CD14-positive monocyte (primary cell): ENCODE results near the gene CSGALNACT2. TPM values are rescaled to one million over a fixed set of nuclear protein-coding genes. Genes with fewer than 3 reads are reported as not detected.

ENCODE experiments used
- DNase-seq, 3 donors: peaks; one replicate each; pipeline ENCODE4 v3.0.0-alpha.2; 2011 to 2022
- H2AFZ ChIP-seq: 2 replicates; pipeline ENCODE4 v1.6.0; 2012; ENCODE audit warnings: mild to moderate bottlenecking, low read depth, low read length, inconsistent platforms; ENCODE audit not compliant: insufficient read depth, poor library complexity, severe bottlenecking
- H3K27ac ChIP-seq, 2 donors: 1 replicate in 1 of 2; 2 replicates in 1 of 2; pipeline ENCODE4 v1.5.1; 2012 to 2013; ENCODE audit warnings: low read length in 2 of 2, control low read depth in 1 of 2, inconsistent platforms in 1 of 2, low read depth in 1 of 2, mild to moderate bottlenecking in 1 of 2
- H3K27me3 ChIP-seq, 2 donors: one replicate each; pipeline versions ENCODE4 v1.6.0 to v1.6.1; 2011 to 2013; ENCODE audit warnings: low read length in 2 of 2; ENCODE audit not compliant: control insufficient read depth in 2 of 2, insufficient read depth in 2 of 2
- H3K36me3 ChIP-seq, 2 donors: replicated peaks in 1 of 2; 1 replicate in 1 of 2; 2 replicates in 1 of 2; pipeline versions ENCODE4 v1.5.1 to v1.6.1; 2012 to 2013; ENCODE audit warnings: low read length in 2 of 2, control low read depth in 1 of 2, inconsistent platforms in 1 of 2, mild to moderate bottlenecking in 1 of 2; ENCODE audit not compliant: insufficient read depth in 2 of 2, control insufficient read depth in 1 of 2
- H3K4me1 ChIP-seq, 2 donors: 1 replicate in 1 of 2; 2 replicates in 1 of 2; pipeline versions ENCODE4 v1.5.1 to v1.6.1; 2012 to 2013; ENCODE audit warnings: low read length in 2 of 2, control low read depth in 1 of 2, inconsistent platforms in 1 of 2, mild to moderate bottlenecking in 1 of 2, moderate library complexity in 1 of 2; ENCODE audit not compliant: insufficient read depth in 2 of 2, control insufficient read depth in 1 of 2
- H3K4me2 ChIP-seq: replicated peaks from 2 replicates; pipeline ENCODE3; 2012; ENCODE audit warnings: low read length, moderate library complexity, mild to moderate bottlenecking; ENCODE audit not compliant: poor library complexity, severe bottlenecking; ENCODE audit errors: extremely low read depth
- H3K4me3 ChIP-seq, 3 experiments: fragments of 200-600 bp in 1 of 3; sonication (generic) in 1 of 3; replicated peaks in 1 of 3; 1 replicate in 2 of 3; 2 replicates in 1 of 3; pipeline ENCODE4 v1.5.1; 2011 to 2013; ENCODE audit warnings: low read length in 3 of 3, mild to moderate bottlenecking in 3 of 3, control low read depth in 2 of 3, low read depth in 2 of 3, inconsistent platforms in 1 of 3, moderate library complexity in 1 of 3
- H3K79me2 ChIP-seq: 2 replicates; pipeline ENCODE4 v1.6.0; 2012; ENCODE audit warnings: mild to moderate bottlenecking, control low read depth, inconsistent platforms, low read length, moderate library complexity; ENCODE audit not compliant: insufficient read depth
- H3K9ac ChIP-seq: 2 replicates; pipeline ENCODE4 v1.6.0; 2017; ENCODE audit warnings: low read length, mild to moderate bottlenecking; ENCODE audit not compliant: insufficient read depth, poor library complexity, severe bottlenecking
- H3K9me3 ChIP-seq, 2 donors: replicated peaks in 1 of 2; 1 replicate in 1 of 2; 2 replicates in 1 of 2; pipeline versions ENCODE4 v1.5.1 to v1.6.1; 2012 to 2013; ENCODE audit warnings: low read length in 2 of 2, control low read depth in 1 of 2; ENCODE audit not compliant: control insufficient read depth in 1 of 2, insufficient read depth in 1 of 2
- H4K20me1 ChIP-seq: 2 replicates; pipeline ENCODE4 v1.6.0; 2012; ENCODE audit warnings: mild to moderate bottlenecking, low read length, control low read depth, moderate library complexity; ENCODE audit not compliant: insufficient read depth
- H3K27ac Mint-ChIP-seq, 7 donors: one replicate each; pipeline ENCODE4 v1.8.0; 2020; ENCODE audit warnings: mild to moderate bottlenecking in 7 of 7, mixed read lengths in 7 of 7, moderate library complexity in 6 of 7, inconsistent platforms in 2 of 7
- H3K27me3 Mint-ChIP-seq, 3 donors: one replicate each; pipeline ENCODE4 v1.8.0; 2021 to 2022; ENCODE audit warnings: low read depth in 3 of 3, mild to moderate bottlenecking in 3 of 3, mixed read lengths in 3 of 3, moderate library complexity in 3 of 3, inconsistent platforms in 1 of 3
- H3K36me3 Mint-ChIP-seq, 2 donors: one replicate each; pipeline ENCODE4 v1.8.0; 2020; ENCODE audit warnings: mixed read lengths in 2 of 2, inconsistent platforms in 1 of 2, mild to moderate bottlenecking in 1 of 2
- H3K4me1 Mint-ChIP-seq: one replicate; pipeline ENCODE4 v1.8.0; 2020; ENCODE audit warnings: mild to moderate bottlenecking, mixed read lengths
- H3K4me3 Mint-ChIP-seq, 2 donors: one replicate each; pipeline ENCODE4 v1.8.0; 2020; ENCODE audit warnings: mild to moderate bottlenecking in 2 of 2, mixed read lengths in 2 of 2, moderate library complexity in 1 of 2
- H3K9me3 Mint-ChIP-seq, 7 donors: one replicate each; pipeline ENCODE4 v1.8.0; 2020 to 2022; ENCODE audit warnings: mixed read lengths in 7 of 7, mild to moderate bottlenecking in 6 of 7, moderate library complexity in 6 of 7, inconsistent platforms in 2 of 7
- WGBS: methylation state at CpG from one replicate; pipeline ENCODE4 v1.1.5; 2013; ENCODE audit warnings: missing lambda C conversion rate; ENCODE audit not compliant: insufficient coverage; 5-methylcytosine and 5-hydroxymethylcytosine counted together
- intact Hi-C, 2 donors: fragments of 100-400 bp; cut with micrococcal nuclease; formaldehyde crosslinking; loops; one replicate each; pipeline versions ENCODE4 v1.15.0 to v1.15.1; 2023
- polyA plus RNA-seq, 3 donors: library from polyadenylated mRNA; depleted of rRNA in 1 of 3; unstranded in 2 of 3; stranded (reverse) in 1 of 3; fragments of 300-500 nt in 2 of 3; fragments of >200 nt in 1 of 3; fragmentation: Illumina TruSeq in 2 of 3; gene quantifications; 1 replicate in 2 of 3; 2 replicates in 1 of 3; pipeline ENCODE4 v1.2.3, GENCODE V29; 2012 to 2021
- TF ChIP-seq, protein P1 (sequence below): fragments of 200-600 bp; IDR thresholded peaks from one replicate; pipeline ENCODE4 v1.8.0; 2022; ENCODE audit warnings: antibody characterized with exemption, mild to moderate bottlenecking

Gene CSGALNACT2
- polyA plus RNA-seq, 3 donors, result 43.7 to 80.1 (median 48.2) TPM

DNA sequence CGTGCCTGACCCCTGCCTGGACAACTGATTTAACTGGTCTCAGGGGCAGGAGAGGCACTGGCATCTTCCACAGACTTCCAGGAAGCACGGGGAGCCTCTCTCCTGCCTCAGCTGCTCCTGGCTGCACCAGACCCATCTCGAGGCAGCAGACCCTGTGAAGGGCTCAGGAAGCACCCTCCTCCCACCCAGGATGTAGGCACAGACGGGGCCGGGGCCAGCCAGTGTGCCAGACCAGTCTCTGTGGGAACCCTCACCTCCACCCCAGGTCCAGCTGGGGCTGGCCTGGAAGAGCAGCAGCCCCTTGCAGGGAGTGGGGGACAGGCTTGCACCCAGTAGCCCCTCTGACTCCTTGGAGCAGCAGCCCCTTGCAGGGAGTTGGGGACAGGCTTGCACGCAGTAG lies 72.3 kb downstream of the CSGALNACT2 start:
- H3K4me2 ChIP-seq, result no peak overlapping the region
- H3K79me2 ChIP-seq, result no peaks in the 10 kb centered on the region
- Mint-ChIP-seq H3K4me1 (no peaks in the 10 kb centered on the region), H3K27me3 (peaks cover 0 to 4% (median 2%) of the 10 kb centered on the region in 3 donors), H3K9me3 (peaks cover 0 to 3% (median 0%) of the 10 kb centered on the region in 7 donors), H3K36me3 (no peaks in the 10 kb centered on the region), H3K4me3 (no peak overlapping the region), H3K27ac (no peak overlapping the region)
- no peaks in the 10 kb centered on the region for H3K36me3 ChIP-seq
- H4K20me1 ChIP-seq, result no peaks in the 10 kb centered on the region
- no peaks in the 10 kb centered on the region for H3K9me3 ChIP-seq
- no peaks in the 10 kb centered on the region for H3K4me1 ChIP-seq
- H3K4me3 ChIP-seq, result no peak overlapping the region
- intact Hi-C loops, result no loop called here
- no peak overlapping the region for H2AFZ ChIP-seq
- no peaks in the 10 kb centered on the region for H3K27me3 ChIP-seq
- 73% methylated on average over 6 of the region's 6 CpGs for WGBS
- TF ChIP-seq, protein P1, sequence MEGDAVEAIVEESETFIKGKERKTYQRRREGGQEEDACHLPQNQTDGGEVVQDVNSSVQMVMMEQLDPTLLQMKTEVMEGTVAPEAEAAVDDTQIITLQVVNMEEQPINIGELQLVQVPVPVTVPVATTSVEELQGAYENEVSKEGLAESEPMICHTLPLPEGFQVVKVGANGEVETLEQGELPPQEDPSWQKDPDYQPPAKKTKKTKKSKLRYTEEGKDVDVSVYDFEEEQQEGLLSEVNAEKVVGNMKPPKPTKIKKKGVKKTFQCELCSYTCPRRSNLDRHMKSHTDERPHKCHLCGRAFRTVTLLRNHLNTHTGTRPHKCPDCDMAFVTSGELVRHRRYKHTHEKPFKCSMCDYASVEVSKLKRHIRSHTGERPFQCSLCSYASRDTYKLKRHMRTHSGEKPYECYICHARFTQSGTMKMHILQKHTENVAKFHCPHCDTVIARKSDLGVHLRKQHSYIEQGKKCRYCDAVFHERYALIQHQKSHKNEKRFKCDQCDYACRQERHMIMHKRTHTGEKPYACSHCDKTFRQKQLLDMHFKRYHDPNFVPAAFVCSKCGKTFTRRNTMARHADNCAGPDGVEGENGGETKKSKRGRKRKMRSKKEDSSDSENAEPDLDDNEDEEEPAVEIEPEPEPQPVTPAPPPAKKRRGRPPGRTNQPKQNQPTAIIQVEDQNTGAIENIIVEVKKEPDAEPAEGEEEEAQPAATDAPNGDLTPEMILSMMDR, result no peak
- no peak for DNase-seq
- no peak overlapping the region for H3K9ac ChIP-seq
- no peak overlapping the region for H3K27ac ChIP-seq

DNA sequence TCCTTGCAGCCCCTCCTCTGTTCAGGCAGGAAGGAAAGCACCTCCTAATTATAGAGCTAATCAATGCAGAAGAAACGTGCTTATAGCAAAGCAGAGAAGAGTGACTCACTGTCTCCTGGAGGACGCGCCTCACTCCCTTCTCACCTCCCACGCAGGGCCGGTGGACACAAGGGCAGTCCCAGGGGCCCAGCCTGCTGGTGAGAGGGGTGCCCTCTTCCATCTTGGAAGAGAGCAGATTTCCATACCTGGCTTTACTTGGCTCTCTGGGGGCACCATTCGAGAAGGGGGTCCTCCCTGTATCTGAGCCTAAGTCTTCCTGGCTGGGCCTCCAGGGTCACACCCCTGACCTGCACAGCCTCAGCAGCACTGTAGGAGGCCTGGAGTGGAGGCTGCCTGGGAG lies 72.8 kb downstream of the CSGALNACT2 start:
- Histone ChIP-seq H3K4me2 (no peak overlapping the region), H3K27me3 (no peaks in the 10 kb centered on the region), H3K79me2 (no peaks in the 10 kb centered on the region), H3K27ac (no peak overlapping the region), H3K9ac (no peak overlapping the region), H3K36me3 (no peaks in the 10 kb centered on the region), H3K9me3 (no peaks in the 10 kb centered on the region), H2AFZ (no peak overlapping the region), H4K20me1 (no peaks in the 10 kb centered on the region), H3K4me1 (no peaks in the 10 kb centered on the region), H3K4me3 (no peak overlapping the region)
- no peak overlapping the region for H3K27ac Mint-ChIP-seq
- H3K27me3 Mint-ChIP-seq, result peaks cover 0 to 4% (median 2%) of the 10 kb centered on the region in 3 donors
- WGBS, result 96% methylated on average over 5 of the region's 6 CpGs
- no peak for DNase-seq
- TF ChIP-seq, protein P1, result no peak
- H3K9me3 Mint-ChIP-seq, result peaks cover 0 to 3% (median 0%) of the 10 kb centered on the region in 7 donors
- H3K36me3 Mint-ChIP-seq, result no peaks in the 10 kb centered on the region
- H3K4me3 Mint-ChIP-seq, result no peak overlapping the region
- no peaks in the 10 kb centered on the region for H3K4me1 Mint-ChIP-seq
- intact Hi-C loops, result no loop called here
